Right atrium auricular region (tissue), 2 donors: ENCODE data around the gene SYNDIG1. TPM values are rescaled to one million over a fixed set of nuclear protein-coding genes. Genes with fewer than 3 reads are reported as not detected.

Experiments used
- DNase-seq: peaks from one replicate; pipeline ENCODE4 v3.0.0-alpha.2; 2019; ENCODE audit warnings: low spot score
- H3K27ac ChIP-seq, 2 donors: fragments of 200-600 bp; sonication (generic); 1 replicate in 1 of 2; 2 replicates in 1 of 2; pipeline ENCODE4 v1.5.1; 2016 to 2019
- H3K27me3 ChIP-seq, 2 donors: fragments of 200-600 bp; sonication (generic); one replicate each; pipeline versions ENCODE4 v1.5.1 to v1.6.0; 2017 to 2019
- H3K36me3 ChIP-seq: fragments of 200-600 bp; sonication (generic); one replicate; pipeline ENCODE4 v1.5.1; 2016
- H3K4me1 ChIP-seq, 2 donors: fragments of 200-600 bp; sonication (generic); one replicate each; pipeline versions ENCODE4 v1.5.1 to v1.6.0; 2017 to 2019
- H3K4me3 ChIP-seq, 2 donors: fragments of 200-600 bp; sonication (generic); 1 replicate in 1 of 2; 2 replicates in 1 of 2; pipeline ENCODE4 v1.5.1; 2017 to 2019; ENCODE audit warnings: mild to moderate bottlenecking in 1 of 2, moderate library complexity in 1 of 2
- H3K9me3 ChIP-seq, 2 donors: fragments of 200-600 bp; sonication (generic); one replicate each; pipeline ENCODE4 v1.5.1; 2019
- CTCF ChIP-seq, 2 donors: fragments of 200-600 bp; sonication (generic); IDR thresholded peaks; one replicate each; pipeline ENCODE4 v1.5.1; 2019; ENCODE audit warnings: antibody characterized with exemption in 2 of 2
- total RNA-seq, 2 donors: library from RNA; depleted of rRNA; stranded (reverse); fragments of >200 nt; gene quantifications; one replicate each; pipeline ENCODE4 v1.1.0, GENCODE V29; 2016

Gene SYNDIG1
- total RNA-seq, 2 donors from 2014 or later, result 21.7 to 38.1 TPM

GRCh38 chr20:24703284-24703610 is 233.8 kb downstream of the SYNDIG1 start:
- TF ChIP-seq CTCF (IDR thresholded peaks at IDR 0.05), result no peak
- no peak overlapping the region for H3K27ac ChIP-seq

GRCh38 chr20:24704899-24705298 is 235.5 kb downstream of the SYNDIG1 start:
- H3K36me3 ChIP-seq, result no peaks in the 10 kb centered on the region
- no peak for DNase-seq
- H3K9me3 ChIP-seq, result no peaks in the 10 kb centered on the region
- no peaks in the 10 kb centered on the region for H3K27me3 ChIP-seq
- no peak for TF ChIP-seq CTCF (IDR thresholded peaks at IDR 0.05)
- H3K4me3 ChIP-seq, result no peak overlapping the region
- H3K27ac ChIP-seq, result no peak overlapping the region
- H3K4me1 ChIP-seq, result no peaks in the 10 kb centered on the region

More at GRCh38 chr20:24703284-24703610, 233.8 kb downstream of the SYNDIG1 start:
- Histone ChIP-seq H3K4me3 (no peak overlapping the region), H3K9me3 (no peaks in the 10 kb centered on the region), H3K36me3 (no peaks in the 10 kb centered on the region), H3K27me3 (no peaks in the 10 kb centered on the region), H3K4me1 (no peaks in the 10 kb centered on the region)
- DNase-seq, result no peak

GRCh38 chr20:24705486-24705885 is 236.1 kb downstream of the SYNDIG1 start:
- Histone ChIP-seq H3K36me3 (no peaks in the 10 kb centered on the region), H3K4me1 (no peaks in the 10 kb centered on the region), H3K4me3 (no peak overlapping the region), H3K9me3 (no peaks in the 10 kb centered on the region), H3K27ac (no peak overlapping the region), H3K27me3 (no peaks in the 10 kb centered on the region)
- no peak for TF ChIP-seq CTCF (IDR thresholded peaks at IDR 0.05)
- DNase-seq, result no peak

- no peak for TF ChIP-seq CTCF (IDR thresholded peaks at IDR 0.05)
- Histone ChIP-seq H3K4me1 (no peaks in the 10 kb centered on the region), H3K9me3 (peaks cover 0 to 10% of the 10 kb centered on the region in 2 donors), H3K4me3 (no peak overlapping the region), H3K36me3 (no peaks in the 10 kb centered on the region), H3K27me3 (no peaks in the 10 kb centered on the region), H3K27ac (no peak overlapping the region)
- no peak for DNase-seq
Measured at GRCh38 chr20:24708411-24709295, 239.2 kb downstream of the SYNDIG1 start.
